Neural progenitor cell (in vitro differentiated cells): Measurements from ENCODE around the gene POU6F2.

ENCODE experiments used
- CTCF ChIP-seq: fragments of 200-600 bp; sonication (generic); IDR thresholded peaks from 2 replicates; pipeline ENCODE4 v1.5.1; 2017; ENCODE audit warnings: antibody characterized with exemption, mild to moderate bottlenecking
- EZH2 ChIP-seq: fragments of 200-600 bp; sonication (generic); IDR thresholded peaks from 2 replicates; pipeline ENCODE4 v1.6.1; 2017; ENCODE audit warnings: antibody characterized with exemption, mild to moderate bottlenecking, moderate library complexity
- EZH2phosphoT487 ChIP-seq: fragments of 200-600 bp; sonication (generic); IDR thresholded peaks from 2 replicates; pipeline ENCODE4 v1.6.1; 2017; ENCODE audit warnings: antibody characterized with exemption

DNA sequence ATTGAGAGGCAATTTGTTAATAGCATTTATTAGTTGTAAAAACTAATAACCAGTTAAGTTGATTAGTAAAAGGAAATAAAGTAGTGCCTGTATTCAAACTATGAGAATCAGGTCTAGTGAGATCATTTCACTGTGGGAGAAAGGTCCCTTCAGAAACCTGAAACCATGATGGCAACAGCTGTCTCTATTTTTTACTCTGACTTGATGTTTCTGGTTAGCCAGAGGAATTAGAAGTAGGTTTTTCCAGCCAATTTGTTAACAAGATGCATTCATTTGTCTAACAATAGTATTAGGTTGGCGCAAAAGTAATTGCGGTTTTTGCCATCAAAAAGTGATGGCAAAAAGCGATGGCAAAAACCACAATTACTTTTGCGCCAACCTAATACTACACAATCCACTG, 316.3 kb downstream of the POU6F2 start:
- TF ChIP-seq CTCF (no peak), EZH2 (no peak), EZH2phosphoT487 (no peak)
